PFSK-1 (cell line): ENCODE measurements around the gene USP38.

Experiments used
- FOXP2 ChIP-seq: optimal IDR thresholded peaks from 2 replicates; pipeline ENCODE3; 2011; ENCODE audit warnings: borderline replicate concordance, control low read depth, inconsistent platforms; ENCODE audit not compliant: insufficient read depth; ENCODE audit errors: extremely low read length, extremely low read depth
- POLR2AphosphoS5 ChIP-seq: IDR thresholded peaks from 2 replicates; pipeline ENCODE4 v1.6.1; 2012; ENCODE audit warnings: low read depth, mild to moderate bottlenecking, control low read depth, low read length, moderate library complexity
- SIN3A ChIP-seq: IDR thresholded peaks from 2 replicates; pipeline ENCODE4 v1.6.1; 2012; ENCODE audit warnings: mild to moderate bottlenecking, low read length, moderate library complexity, borderline replicate concordance; ENCODE audit not compliant: insufficient read depth
- TAF1 ChIP-seq: IDR thresholded peaks from 2 replicates; pipeline ENCODE4 v1.6.1; 2012; ENCODE audit warnings: low read length, control low read depth, borderline replicate concordance; ENCODE audit not compliant: insufficient read depth
- TF ChIP-seq, protein P1 (sequence below), 2 experiments: IDR thresholded peaks; 2 replicates each; pipeline versions ENCODE4 v1.6.1 to v1.8.0; 2011 to 2012; ENCODE audit warnings: low read depth in 2 of 2, low read length in 2 of 2, control low read depth in 1 of 2, inconsistent platforms in 1 of 2, mild to moderate bottlenecking in 1 of 2, moderate library complexity in 1 of 2; ENCODE audit not compliant: insufficient read depth in 1 of 2

The USP38 gene

DNA sequence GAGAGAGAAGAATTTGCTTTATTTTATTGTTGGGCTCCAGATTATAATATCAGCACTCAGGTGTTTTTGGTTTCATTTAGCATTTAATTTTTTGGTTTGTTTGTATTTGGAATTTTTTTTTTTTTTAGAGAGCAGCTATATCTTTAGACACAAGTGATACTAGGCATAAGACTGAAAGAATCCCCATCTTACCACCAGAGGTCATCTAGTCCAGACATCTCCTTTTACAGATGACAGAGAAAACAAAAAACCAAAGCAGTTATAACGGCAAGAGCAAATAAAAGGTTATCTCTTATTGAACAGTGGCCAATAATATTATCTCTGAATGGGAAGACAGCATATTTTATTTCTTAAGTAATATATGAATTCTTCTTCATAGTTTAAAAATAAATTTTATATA lies 22.8 kb downstream of the USP38 start:
- TF ChIP-seq FOXP2, result no peak
- no peak for TF ChIP-seq SIN3A
- no peak for TF ChIP-seq POLR2AphosphoS5
- TF ChIP-seq, protein P1, sequence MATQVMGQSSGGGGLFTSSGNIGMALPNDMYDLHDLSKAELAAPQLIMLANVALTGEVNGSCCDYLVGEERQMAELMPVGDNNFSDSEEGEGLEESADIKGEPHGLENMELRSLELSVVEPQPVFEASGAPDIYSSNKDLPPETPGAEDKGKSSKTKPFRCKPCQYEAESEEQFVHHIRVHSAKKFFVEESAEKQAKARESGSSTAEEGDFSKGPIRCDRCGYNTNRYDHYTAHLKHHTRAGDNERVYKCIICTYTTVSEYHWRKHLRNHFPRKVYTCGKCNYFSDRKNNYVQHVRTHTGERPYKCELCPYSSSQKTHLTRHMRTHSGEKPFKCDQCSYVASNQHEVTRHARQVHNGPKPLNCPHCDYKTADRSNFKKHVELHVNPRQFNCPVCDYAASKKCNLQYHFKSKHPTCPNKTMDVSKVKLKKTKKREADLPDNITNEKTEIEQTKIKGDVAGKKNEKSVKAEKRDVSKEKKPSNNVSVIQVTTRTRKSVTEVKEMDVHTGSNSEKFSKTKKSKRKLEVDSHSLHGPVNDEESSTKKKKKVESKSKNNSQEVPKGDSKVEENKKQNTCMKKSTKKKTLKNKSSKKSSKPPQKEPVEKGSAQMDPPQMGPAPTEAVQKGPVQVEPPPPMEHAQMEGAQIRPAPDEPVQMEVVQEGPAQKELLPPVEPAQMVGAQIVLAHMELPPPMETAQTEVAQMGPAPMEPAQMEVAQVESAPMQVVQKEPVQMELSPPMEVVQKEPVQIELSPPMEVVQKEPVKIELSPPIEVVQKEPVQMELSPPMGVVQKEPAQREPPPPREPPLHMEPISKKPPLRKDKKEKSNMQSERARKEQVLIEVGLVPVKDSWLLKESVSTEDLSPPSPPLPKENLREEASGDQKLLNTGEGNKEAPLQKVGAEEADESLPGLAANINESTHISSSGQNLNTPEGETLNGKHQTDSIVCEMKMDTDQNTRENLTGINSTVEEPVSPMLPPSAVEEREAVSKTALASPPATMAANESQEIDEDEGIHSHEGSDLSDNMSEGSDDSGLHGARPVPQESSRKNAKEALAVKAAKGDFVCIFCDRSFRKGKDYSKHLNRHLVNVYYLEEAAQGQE (IDR thresholded peaks at IDR 0.05; ENCODE audit: insufficient read depth in 1 of 2, low read depth in 2 of 2, low read length in 2 of 2), result no peak
- TF ChIP-seq TAF1, result no peak

DNA sequence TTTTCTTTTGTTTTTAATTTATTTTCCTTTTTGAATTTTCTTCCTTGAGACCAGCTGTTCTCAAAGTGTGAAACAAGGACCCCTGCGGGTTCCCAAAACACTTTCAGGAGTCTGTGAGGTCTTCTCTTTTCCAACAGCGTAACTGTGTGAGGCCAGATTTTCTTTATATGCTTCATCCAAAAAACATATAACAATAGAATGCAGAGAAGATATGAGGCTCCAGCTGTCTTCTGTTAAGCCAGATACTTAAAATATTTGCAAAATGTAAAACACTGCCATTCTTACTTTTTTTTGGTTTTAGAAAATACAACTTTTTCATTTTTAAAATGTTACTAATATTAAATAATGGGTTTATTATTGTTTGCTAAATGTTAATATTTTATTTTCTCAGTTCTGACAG lies 27.8 kb downstream of the USP38 start:
- no peak for TF ChIP-seq POLR2AphosphoS5
- TF ChIP-seq, protein P1 (IDR thresholded peaks at IDR 0.05; ENCODE audit: insufficient read depth in 1 of 2, low read depth in 2 of 2, low read length in 2 of 2), result no peak
- TF ChIP-seq FOXP2, result no peak
- no peak for TF ChIP-seq TAF1
- no peak for TF ChIP-seq SIN3A

- TF ChIP-seq POLR2AphosphoS5 (no peak), SIN3A (no peak), TAF1 (no peak), FOXP2 (no peak)
- TF ChIP-seq, protein P1 (IDR thresholded peaks at IDR 0.05; ENCODE audit: insufficient read depth in 1 of 2, low read depth in 2 of 2, low read length in 2 of 2), result no peak
These were observed 31.2 kb downstream of the USP38 start for GRCh38 chr4:143215873-143216272.

DNA sequence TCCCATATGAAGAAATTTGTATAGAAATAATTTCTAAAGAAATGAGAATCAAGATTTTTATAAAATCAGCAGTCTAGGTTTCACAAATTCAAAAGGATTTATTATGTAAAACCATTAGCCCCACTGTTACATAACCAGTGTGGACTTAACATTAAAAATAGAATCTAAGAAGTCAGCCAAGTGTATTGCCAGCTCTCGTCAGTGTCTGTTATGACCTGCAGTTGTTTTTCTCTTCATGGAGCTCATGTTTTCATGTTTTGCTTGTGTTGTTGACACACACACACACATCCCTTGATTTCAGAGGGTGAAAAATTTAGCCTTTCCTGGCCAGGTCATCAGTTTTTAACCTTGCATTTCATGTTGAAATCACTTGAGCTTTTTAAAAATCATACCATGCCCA lies 39.5 kb downstream of the USP38 start:
- no peak for TF ChIP-seq POLR2AphosphoS5
- TF ChIP-seq SIN3A, result no peak
- no peak for TF ChIP-seq FOXP2
- TF ChIP-seq, protein P1 (IDR thresholded peaks at IDR 0.05; ENCODE audit: insufficient read depth in 1 of 2, low read depth in 2 of 2, low read length in 2 of 2), result no peak
- no peak for TF ChIP-seq TAF1

- TF ChIP-seq TAF1, result no peak
- no peak for TF ChIP-seq FOXP2
- TF ChIP-seq SIN3A, result no peak
- TF ChIP-seq, protein P1 (IDR thresholded peaks at IDR 0.05; ENCODE audit: insufficient read depth in 1 of 2, low read depth in 2 of 2, low read length in 2 of 2), result no peak
- TF ChIP-seq POLR2AphosphoS5, result no peak
These were observed 40.5 kb downstream of the USP38 start for GRCh38 chr4:143225167-143225566.
